CD4-positive, alpha-beta T cell treated with Interleukin-15 for 1 hour (primary cell): Measurements from ENCODE around the gene FBN2.

Experiments
- DNase-seq: peaks from one replicate; pipeline ENCODE4 v3.0.0-alpha.2; 2020

The FBN2 gene

DNA sequence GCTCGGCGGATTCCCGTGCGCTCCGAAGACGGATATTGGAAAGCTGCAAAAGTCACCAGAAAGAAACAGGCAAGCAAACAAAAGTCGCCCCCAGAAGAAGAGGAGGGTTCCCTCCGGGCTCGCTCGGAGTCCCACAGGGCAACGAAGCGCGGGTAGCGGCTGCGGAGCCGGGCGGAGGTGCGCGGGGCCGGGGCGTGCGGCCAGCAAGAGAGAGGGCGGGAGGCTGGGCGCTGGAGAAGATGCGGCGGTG, at the start of gene FBN2:
Gene FBN2, minus strand, starts transcription at position 246 of the 250 bp plus-strand sequence. CDS start 642 bp downstream, outside the sequence.
- DNase-seq, result no peak

DNA sequence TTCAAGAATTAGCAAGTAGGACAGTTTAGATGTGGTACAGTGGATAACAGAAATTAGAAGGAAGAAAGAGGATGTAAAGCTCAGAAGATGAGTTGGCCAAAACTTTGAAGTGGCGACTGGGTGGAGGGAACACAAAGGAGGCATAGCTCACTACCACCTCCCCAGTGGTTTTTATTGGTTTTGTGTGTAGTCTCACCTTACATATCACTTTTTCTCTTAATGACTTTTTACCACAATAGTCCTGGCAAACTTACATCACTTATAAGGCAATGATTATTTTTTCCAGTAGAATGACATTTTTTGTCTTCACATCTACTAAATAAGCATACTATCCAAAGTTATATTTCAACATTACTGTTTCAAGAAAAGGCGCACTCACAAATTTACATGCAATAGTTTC, 49.2 kb upstream of the FBN2 start:
- DNase-seq, result no peak

DNA sequence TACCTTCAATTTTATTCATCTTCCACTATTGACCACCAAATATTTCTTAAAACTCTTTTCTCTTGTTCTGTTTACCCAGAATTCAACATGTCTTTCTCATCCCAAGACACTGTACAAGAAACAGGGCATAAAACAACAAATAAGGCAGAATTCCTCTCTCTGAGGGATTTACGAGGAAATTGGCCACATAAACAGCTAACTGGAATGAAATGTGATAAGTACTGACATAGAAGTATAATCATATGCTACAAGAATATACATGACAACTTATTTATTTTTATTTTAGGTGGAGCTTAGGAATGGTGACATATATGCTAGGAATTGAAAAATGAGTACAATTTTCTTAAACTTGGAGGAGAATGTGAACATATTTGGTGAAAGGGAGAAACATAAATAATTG, 48.8 kb upstream of the FBN2 start:
- DNase-seq, result no peak

DNA sequence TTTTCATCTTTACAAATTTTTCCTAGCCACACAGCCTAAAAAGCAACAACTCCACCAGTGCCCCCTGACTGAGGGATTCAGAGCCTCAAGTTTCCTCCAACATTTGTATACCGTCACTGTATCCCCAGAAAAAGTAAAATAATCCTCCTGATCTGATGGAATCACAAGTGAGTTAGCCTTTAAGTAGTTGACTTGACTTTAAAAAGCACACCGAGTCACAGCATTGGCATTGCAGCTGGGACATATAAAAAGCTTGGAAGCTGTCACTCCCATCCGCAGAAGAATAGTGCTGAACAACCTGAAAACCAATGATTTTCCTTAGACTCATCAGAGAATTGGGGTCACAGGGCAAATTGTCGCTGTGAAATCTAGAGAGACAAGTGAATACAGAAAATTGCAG, 41.6 kb upstream of the FBN2 start:
- no peak for DNase-seq

DNA sequence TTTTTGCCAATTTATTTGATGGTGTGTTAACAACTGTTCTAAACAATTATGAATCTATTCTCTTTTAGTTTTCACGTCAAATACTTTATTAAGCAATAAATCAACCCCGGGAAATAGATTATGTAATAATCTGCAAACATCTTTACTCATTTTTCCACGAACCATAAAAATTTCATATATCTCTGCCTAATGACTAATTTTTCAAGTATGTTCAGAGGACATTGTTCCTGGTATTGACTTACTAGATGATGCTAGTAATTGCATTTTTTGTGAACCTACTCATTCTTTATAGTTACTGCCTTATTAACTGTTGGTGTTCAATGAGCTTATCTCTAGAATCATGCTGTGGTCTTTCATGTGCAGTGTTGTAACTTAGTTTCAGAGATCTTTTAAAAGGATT, 41.0 kb upstream of the FBN2 start:
- DNase-seq, result no peak

DNA sequence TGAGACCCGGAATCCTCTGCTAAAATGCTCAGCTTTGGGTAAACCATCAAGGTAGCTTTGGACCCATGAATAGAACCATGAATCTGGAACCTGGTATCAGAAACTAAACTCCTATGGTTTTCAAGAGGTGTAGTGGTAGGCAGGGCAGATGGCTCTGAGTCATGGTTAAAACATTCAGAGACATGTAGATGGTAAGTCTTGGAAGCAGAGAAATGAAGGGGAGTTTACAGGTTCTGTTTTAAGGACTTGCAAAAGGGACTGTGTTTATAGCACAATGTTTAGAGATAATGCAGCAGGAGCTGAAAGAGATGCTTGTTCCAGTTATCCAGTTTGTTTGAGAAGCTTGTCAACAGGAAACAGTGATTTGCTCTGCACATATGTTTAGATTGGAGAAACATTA, 36.0 kb upstream of the FBN2 start:
- no peak for DNase-seq

DNA sequence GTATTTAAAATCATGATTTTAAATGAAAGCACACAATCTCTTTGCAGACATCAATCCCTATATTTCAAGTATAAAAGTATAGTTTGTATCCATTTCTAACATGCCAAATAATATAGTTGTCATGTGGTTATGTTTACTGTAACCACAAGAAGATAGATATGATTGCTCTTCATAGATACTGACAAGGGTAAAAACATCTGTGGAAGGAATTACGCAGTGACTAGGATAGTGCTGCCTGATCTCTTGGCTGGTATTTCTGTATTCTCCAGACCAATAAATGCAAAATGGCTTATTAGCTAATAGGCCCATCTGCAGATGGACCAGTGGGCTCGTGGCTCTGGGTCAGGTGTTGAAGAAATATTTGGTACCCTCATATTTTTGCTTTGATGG, 34.9 kb upstream of the FBN2 start:
- DNase-seq, result no peak

DNA sequence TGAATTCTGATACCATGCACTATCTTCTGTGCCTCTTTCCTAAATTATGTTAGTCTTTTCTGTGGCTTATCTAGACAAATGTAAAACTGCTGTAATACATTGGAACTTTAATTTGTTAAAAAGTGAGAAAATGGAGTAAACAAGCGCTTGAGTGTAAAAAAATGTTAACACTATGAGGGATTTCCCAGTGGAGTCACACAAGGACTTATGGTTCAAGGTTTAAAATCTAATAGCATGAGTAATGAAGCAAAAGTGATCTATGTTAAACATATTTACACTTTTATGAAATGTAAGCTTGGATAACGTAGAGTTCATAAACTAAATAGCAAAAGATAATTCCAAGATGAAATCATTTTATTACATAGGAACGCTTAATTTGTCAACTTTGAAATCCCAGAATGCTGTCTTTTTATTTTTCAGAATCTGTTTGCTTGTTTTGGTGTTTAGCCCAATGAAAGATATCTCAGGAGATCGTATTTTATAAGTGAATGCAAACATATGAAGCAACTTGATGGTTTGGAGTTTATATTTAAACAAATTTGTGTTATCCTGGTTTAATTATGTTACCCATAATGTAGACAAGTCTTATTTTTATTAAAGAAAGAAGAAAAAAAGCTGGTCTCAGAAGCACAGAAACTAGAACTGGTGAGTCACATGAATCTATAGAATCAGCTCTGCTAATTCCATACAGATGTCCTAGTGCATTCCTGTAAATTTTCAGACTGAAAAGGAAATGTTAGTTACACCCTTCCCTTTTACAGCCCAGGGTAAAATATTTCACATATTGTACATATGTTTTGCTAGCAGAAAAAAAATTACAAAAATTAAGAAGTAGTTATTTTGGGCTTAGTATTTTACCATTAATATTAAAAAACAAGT, 34.2 kb upstream of the FBN2 start:
- no peak for DNase-seq

DNA sequence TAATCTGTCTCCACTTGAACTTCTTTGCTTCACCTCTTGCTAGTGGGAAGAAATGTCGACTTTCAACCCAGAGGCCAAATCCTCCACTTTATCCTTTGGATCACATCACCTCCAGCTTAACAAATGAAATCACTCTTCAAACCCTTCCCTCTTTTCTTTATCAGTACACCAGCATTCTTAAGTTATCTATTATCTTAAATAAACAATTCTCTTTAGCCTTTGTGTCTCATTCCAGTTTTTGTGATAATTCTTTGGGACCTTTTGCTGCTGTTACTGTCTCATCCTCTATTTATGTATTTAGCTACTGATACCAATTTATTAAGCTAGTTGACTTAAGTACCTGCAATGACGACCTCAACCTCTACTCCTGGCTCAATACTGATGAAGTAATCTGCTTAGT, 28.1 kb upstream of the FBN2 start:
- no peak for DNase-seq

DNA sequence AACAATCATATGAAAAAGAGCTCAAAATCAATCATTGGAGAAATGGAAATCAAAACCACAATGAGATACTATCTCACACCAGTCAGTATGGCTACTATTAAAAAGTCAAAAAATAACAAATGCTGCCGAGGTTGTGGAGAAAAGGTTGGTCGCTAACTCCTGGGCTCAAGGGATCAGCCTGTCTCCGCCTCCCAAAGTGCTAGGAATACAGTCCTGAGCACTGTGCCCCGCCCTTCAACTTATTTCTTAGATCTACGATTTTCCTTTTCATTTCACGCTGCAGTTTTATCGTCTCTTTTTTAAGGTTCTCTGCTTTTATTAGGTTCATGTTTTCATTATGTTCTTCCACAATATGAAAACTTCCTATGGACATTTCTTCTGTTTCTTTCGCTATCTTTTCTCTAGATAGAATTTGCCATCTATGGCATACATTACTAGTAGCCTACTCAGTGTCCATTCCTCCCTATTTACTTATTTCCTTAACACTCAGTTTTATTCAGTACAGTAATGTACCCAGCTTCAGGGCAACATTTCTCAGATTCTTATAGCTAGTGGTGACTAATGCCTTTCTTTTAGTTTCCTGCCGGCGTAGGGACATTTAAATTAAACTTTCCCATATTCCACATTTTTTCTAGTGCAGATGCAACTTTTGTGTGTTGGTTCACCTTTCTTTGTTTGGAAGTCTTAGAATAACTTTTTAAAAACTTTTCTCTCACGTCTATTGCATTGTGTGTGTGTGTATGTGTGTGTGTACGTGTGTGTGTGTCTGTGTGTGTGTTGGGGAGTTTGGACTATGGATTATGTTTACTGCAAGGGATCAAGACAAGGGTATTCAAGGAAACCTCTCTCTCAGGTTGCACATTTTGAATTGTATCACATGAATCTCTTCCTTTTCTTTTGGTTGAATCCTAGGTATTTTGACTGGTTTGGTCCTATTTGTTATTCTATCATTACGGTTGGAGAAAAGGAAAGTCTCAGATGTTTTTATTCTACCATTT, 21.6 kb upstream of the FBN2 start:
- DNase-seq, result no peak

DNA sequence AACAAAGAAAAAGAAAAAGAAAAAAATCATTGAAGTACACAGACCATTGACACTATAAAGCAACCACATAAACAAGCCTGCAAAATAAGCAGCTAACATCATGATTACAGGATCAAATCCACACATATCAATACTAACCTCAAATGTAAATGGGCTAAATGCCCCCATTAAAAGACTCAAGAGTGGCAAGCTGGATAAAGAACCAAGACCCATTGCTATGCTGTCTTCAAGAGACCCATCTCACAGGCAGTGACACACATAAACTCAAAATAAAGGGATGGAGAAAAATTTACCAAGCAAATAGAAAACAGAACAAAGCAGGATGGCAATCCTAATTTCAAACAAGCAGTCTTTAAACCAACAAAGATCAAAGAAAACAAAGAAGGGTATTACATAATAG, 15.7 kb upstream of the FBN2 start:
- DNase-seq, result no peak

DNA sequence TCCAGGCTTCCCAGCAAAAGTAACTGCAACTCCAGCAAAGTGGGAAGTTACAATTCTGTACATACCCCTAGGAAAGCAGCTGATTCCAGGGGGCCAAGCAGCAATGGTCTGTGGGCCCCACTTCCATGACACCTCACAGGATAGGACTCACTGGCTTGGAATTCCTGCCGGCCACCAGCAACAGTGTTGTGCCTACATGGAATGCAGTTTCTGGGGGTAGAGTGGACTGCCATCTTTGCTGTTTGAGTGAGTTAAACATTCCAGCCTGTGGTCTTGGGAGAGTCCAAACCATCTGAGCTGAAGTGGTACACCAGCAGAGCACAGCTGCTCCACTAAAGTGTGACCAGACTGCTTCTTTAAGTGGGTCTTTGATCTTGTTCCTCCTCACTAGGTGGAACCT, 13.4 kb upstream of the FBN2 start:
- DNase-seq, result no peak

DNA sequence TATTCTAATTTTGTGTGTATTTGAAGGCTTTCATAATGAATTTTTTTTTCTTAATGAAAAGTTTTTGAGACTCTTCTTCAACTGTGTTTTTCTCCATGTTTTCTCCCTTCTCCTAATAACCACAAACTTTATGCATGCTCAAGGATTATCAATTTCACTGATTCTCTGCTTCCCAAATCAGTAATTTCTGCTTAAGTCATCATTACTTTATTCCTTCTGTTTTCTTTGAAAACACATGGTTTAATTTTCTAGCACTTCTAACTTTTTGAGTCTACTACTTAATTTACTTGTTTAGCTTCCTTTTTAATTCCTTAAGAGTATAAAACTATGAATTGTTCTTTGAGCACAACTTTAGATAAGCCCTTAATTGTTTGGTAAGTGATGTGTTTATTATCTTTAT, 11.5 kb upstream of the FBN2 start:
- DNase-seq, result no peak

DNA sequence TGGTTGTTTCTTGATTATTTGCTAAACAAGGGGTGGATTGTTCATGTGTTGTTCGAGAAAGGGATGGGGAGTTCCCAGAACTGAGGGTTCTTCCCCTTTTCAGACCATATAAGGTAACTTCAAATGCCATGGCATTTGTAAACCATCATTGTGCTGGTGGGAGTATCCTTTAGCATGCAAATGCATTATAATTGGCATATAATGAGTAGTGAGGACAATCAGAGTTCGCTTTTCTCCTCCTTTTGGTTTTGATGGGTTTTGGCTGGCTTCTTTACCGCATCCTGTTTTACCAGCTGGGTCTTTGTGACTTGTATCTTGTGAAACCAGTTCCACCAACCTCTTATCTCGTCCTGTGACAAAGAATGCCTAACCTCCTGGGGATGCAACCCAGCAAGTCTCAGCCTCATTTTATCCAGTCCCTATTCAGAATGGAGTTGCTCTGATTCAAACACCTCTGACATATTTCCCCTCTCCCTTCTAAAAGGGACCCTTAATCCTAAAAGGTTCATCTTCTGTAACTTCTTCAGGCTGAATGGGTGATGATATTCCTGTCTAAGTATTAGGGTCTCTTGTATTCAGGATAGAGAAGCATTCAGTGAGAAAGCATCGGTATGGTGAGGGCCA, 8.7 kb upstream of the FBN2 start:
- DNase-seq, result no peak

DNA sequence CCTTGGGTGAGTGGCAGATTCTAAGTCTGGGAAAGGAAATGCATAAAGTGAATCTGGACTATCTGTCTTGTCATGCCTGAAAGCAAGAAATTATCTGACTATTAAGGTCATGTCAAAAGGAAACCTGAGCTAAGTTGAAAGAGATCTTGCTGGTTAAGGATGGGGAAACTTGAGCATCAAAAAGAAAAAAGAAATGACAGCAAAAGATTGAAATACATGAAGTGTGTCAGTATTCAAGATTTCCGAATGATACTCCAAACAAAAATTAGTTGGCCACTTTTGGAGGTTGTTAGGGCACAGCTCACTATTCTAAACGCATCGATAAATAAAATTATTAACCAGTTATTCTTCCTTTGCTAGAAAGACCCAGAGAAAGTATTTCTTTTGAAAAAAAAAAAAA, 3.3 kb upstream of the FBN2 start:
- DNase-seq, result no peak

DNA sequence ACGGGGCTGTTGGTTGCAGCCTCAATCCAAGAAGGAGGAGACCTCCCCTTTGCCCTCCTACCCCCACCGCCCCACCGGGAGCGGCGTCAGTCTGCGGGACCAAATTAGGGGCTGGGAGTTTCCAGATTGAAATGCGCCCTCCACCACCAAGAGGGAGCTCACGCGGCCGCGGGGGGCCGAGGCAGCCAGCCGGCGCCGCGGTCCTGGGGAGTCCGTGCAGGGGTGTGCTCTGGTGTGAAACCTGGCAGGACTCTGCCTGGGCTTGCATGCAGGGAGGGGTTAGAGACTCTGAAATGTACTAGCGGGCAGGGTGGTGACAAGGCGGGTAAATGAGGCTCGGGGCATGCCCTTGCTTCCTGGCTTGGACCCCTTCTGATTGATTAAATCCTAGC, 989 bp upstream of the FBN2 start:
- no peak for DNase-seq

DNA sequence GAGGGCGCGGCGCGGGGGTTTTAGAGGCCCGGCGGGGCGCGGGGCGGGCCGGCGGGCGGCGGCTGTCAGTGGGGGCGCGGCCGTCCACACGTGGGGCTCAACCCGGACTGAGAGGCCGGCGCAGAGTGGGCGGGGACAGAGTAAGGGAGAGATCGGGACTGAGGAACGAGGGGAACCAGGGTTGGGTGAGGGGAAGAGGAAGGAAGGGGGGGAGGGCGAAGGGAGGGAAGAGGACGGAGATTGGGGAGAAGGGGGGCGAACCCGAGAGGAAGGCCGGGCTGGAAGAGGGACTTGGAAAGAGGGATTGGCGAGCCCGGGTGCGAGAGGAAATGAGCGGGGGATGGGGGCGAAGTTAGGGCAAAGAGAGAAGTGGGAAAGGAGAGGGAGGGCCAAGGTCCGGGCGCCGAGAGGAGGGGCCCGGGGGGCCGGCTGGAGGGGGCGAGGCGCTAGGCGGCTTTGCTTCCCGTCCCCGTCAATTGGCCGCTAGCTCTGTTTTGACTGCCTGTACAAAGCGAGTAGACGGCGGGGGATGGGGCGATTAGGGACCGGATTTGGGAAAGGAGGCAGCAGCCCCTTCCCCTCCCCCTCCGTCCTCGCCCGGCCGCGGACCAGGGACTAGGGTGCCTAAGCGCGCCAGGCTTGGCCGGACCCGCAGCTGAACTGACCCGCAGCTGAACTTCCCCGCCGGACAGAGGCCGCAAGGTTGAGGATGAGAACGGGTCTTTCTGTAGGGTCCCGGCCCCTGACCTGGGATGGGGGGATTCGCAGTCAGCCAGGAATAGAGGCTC, 399 bp upstream of the FBN2 start:
- DNase-seq, result no peak

DNA sequence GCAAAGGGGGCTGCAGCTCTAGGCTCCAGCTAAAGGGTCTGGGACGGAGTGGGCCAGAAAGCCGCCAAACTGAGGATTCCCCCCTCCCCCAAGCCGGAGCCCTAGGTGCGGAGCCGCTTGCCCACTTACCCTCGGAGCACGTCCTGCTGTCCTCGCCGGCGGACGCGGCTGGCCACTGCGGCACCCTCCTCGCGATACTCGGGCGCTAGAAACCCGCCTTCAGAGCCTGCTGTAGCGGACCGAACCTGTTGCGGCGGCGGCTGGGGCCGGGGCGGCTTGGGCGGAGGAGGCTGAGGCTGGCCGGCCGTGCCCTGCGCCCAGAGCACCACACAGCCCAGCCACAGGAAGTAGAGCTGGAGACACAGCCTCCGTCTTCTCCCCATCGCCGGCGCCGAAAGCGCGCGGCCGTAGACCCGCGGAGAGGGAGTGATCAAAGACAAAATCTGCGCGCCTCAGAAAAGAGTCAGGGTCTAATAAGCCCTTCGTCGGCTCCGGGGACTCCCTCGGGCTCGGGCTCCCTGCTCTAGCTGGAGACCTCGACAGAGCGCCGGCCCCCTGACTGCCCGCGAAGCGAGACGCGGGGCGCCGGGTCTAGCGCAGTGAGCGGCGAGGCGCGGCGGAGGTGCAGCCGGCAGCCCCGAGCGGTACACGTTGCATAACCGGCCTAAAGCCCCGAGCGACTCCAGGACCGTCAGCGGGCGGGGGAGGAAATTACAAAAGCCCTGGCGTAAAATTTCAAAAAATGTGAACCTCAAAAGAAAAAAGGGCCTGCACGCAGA, 635 bp downstream of the FBN2 start:
- DNase-seq, result no peak

DNA sequence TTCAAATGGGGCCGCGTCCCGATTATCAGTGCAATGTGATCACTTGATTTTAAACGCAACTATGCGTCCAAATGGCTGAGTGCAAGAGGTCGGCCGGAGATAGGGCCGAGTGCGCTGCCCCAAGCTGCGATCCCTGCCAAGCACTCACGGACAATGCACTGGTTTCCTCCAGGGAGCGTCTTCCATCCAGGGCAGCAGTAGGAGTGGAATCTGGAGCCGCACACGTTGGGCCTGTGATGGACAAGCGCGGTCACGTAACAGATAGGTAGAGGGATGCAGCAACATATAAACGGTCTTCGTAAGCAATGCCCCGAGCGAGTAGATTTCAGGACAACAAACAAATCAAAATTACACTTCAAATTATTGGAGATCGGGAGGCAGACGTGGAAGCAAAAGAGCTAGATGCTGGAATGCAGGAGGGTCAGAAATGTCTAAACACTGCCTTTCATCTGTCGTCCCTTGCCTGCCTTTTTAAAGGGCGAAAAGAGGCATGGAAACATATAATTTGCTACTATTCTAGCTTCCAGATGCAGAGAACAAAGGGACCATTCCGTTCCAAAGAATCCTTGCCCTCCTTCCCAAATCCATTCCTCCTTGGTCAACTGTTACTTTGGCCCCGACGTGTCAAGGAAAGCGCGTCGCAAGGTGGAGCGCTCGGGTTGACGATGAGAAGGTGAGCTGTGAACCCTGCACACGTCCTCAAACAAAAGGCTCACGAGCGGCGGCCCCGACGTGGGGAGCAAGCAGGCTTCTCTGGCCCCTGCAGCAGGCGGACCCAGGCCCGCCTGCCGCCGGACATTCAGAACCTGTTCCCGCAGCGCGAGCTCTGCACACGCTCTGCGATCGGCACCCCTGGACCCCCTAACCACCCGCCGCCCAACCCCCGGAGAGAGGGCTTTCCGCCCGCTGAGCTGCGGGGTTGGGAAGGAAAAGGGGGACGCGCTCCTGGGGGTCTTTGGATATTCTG, 1.5 kb downstream of the FBN2 start:
- no peak for DNase-seq

DNA sequence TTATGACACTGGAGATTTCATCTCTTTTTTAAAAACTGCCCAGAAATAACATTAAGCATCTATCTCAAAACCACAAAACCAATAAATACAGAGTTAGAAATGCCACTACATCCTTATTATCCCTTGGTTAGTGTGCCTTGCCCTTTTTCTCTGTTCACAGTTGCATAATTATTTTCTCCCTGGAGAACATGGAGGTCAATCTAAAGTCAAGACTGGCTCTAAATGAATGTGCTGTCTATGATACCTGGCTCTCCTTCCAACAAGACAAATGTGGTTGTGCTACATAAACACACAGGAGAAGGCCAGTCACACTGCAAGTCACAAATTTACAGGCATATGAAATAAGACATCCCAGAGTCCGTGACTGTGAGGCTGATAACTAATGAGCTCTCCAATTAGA, 2.8 kb downstream of the FBN2 start:
- no peak for DNase-seq

DNA sequence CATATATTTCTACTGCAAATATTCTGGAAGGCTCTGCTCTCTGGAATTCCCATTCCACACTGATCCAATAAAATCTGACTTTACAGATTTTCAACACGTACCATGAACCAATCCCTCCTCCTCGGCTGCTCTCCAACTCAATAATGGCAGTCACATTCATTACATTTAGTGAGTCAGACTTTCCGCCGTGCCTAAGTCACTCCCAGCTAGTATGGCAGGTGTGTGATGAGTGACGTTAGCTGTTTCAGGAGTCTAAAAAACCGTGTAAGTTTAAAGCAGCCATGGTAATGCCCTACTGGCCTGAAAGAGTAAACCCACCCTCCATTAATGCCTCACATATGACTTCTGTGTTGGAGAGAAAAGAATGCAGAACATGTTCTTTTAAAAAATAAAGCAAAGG, 3.3 kb downstream of the FBN2 start:
- DNase-seq, result no peak
